ENCODE results near the gene HAND1. TPM values are rescaled to one million over a fixed set of nuclear protein-coding genes. Genes with fewer than 3 reads are reported as not detected.

The HAND1 gene
- polyA plus RNA-seq, 3 donors = not detected

GRCh38 chr5:154508114-154508513 is 30.1 kb upstream of the HAND1 start:
- no peak for DNase-seq (ENCODE audit: extremely low read depth in 1 of 11, low read depth in 9 of 11, low spot score in 4 of 11)

- DNase-seq (ENCODE audit: extremely low read depth in 1 of 11, low read depth in 9 of 11, low spot score in 4 of 11) = no peak
These were observed 28.7 kb upstream of the HAND1 start for GRCh38 chr5:154506716-154507080.

GRCh38 chr5:154506049-154506715 is 28.2 kb upstream of the HAND1 start:
- no peak for DNase-seq (ENCODE audit: extremely low read depth in 1 of 11, low read depth in 9 of 11, low spot score in 4 of 11)

GRCh38 chr5:154505567-154505966 is 27.5 kb upstream of the HAND1 start:
- DNase-seq (ENCODE audit: extremely low read depth in 1 of 11, low read depth in 9 of 11, low spot score in 4 of 11) = no peak

- DNase-seq (ENCODE audit: extremely low read depth in 1 of 11, low read depth in 9 of 11, low spot score in 4 of 11) = no peak
These were observed 25.6 kb upstream of the HAND1 start for GRCh38 chr5:154503698-154504039.

- no peak for DNase-seq (ENCODE audit: extremely low read depth in 1 of 11, low read depth in 9 of 11, low spot score in 4 of 11)
These were observed 24.2 kb upstream of the HAND1 start for GRCh38 chr5:154502180-154502579.

- DNase-seq (ENCODE audit: extremely low read depth in 1 of 11, low read depth in 9 of 11, low spot score in 4 of 11) = no peak
These were observed 23.5 kb upstream of the HAND1 start for GRCh38 chr5:154501566-154501965.

GRCh38 chr5:154498994-154499393 is 21.0 kb upstream of the HAND1 start:
- DNase-seq (ENCODE audit: extremely low read depth in 1 of 11, low read depth in 9 of 11, low spot score in 4 of 11) = no peak

- no peak for DNase-seq (ENCODE audit: extremely low read depth in 1 of 11, low read depth in 9 of 11, low spot score in 4 of 11)
These were observed 20.6 kb upstream of the HAND1 start for GRCh38 chr5:154498591-154498990.

GRCh38 chr5:154494036-154494435 is 16.0 kb upstream of the HAND1 start:
- no peak for DNase-seq (ENCODE audit: extremely low read depth in 1 of 11, low read depth in 9 of 11, low spot score in 4 of 11)

- no peak for DNase-seq (ENCODE audit: extremely low read depth in 1 of 11, low read depth in 9 of 11, low spot score in 4 of 11)
These were observed 15.2 kb upstream of the HAND1 start for GRCh38 chr5:154493274-154493673.

GRCh38 chr5:154491941-154492340 is 13.9 kb upstream of the HAND1 start:
- no peak for DNase-seq (ENCODE audit: extremely low read depth in 1 of 11, low read depth in 9 of 11, low spot score in 4 of 11)

GRCh38 chr5:154487541-154487940 is 9.5 kb upstream of the HAND1 start:
- no peak for DNase-seq (ENCODE audit: extremely low read depth in 1 of 11, low read depth in 9 of 11, low spot score in 4 of 11)

GRCh38 chr5:154486427-154486866 is 8.4 kb upstream of the HAND1 start:
- DNase-seq (ENCODE audit: extremely low read depth in 1 of 11, low read depth in 9 of 11, low spot score in 4 of 11) = peak in 1 of 11 donors; percentile 40

- DNase-seq (ENCODE audit: extremely low read depth in 1 of 11, low read depth in 9 of 11, low spot score in 4 of 11) = no peak
These were observed 7.9 kb upstream of the HAND1 start for GRCh38 chr5:154485850-154486426.

- DNase-seq (ENCODE audit: extremely low read depth in 1 of 11, low read depth in 9 of 11, low spot score in 4 of 11) = no peak
These were observed 7.1 kb upstream of the HAND1 start for GRCh38 chr5:154485096-154485491.

GRCh38 chr5:154484393-154485095 is 6.5 kb upstream of the HAND1 start:
- DNase-seq (ENCODE audit: extremely low read depth in 1 of 11, low read depth in 9 of 11, low spot score in 4 of 11) = no peak

GRCh38 chr5:154483654-154484392 is 5.8 kb upstream of the HAND1 start:
- no peak for DNase-seq (ENCODE audit: extremely low read depth in 1 of 11, low read depth in 9 of 11, low spot score in 4 of 11)

GRCh38 chr5:154482528-154483449 is 4.8 kb upstream of the HAND1 start:
- DNase-seq (ENCODE audit: extremely low read depth in 1 of 11, low read depth in 9 of 11, low spot score in 4 of 11) = peak in 1 of 11 donors; percentile 35
